ENCODE measurements around the gene SLC4A2. TPM values are rescaled to one million over a fixed set of nuclear protein-coding genes. Genes with fewer than 3 reads are reported as not detected.
A peak's percentile ranks its signal among the peaks of the same experiment; 100 is the strongest.

The SLC4A2 gene
- polyA plus RNA-seq, 5 donors: 81.9 to 121 (median 103) TPM

DNA sequence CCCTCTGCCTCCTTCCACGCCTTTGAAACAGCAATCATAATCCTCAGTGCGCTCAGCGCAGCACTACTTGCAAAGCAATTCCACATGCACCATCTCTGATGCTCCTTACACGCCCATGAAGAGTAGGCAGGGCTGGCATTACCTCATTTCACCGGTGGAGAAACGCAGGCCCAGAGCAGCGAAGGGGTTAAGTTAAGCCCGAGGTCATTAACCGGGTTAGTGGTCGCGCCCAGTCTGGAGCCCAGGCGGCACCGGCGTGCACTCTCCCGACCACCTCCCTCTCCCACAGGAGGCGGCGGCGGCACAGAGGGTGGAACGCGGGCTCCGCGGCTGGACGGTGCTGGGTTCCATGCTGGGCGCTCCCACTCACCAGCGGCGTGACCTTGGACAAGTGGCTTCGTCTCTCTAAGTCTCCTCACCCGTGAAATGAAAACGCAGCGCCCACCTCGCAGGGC is 20.7 kb downstream of the SLC4A2 start:
- no peak for DNase-seq

DNA sequence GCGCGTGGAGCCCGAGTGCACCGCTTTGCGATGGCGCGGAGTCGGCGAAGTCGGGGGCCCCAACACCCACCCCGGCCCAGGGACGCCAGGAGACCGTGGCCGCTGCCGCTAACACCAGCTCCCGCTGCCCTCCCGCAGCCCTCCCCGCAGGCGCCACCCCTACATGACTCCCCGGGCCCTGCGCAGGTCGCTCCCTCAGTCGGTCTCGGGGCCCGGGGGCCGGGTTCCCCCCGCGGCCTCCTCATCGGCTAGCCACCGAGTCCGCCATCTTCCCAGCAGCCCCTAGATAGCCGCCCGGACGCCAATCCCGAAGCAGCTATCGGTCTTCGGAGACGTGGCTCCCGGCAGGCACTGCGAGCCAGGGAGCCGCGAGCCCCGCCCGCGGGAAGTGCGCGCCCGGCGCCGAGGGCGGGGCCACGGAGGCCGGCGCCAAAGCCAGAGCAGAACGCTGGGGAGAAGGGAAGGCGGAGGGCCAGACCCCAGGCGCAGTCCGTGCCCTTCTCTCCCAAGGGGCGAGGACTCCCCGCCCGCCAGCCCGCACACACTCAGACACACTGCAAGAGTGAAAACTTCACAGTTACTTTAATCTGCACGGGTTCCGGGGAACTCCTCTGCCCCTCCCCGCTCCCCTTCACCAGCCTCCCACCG is 21.3 kb downstream of the SLC4A2 start, which contains the start of gene FASTK:
Gene FASTK, minus strand, starts transcription at position 288 of the 648 bp plus-strand sequence. Its CDS starts 43 bp downstream, at position 245.
- DNase-seq: peak; percentile 88 to 90

DNA sequence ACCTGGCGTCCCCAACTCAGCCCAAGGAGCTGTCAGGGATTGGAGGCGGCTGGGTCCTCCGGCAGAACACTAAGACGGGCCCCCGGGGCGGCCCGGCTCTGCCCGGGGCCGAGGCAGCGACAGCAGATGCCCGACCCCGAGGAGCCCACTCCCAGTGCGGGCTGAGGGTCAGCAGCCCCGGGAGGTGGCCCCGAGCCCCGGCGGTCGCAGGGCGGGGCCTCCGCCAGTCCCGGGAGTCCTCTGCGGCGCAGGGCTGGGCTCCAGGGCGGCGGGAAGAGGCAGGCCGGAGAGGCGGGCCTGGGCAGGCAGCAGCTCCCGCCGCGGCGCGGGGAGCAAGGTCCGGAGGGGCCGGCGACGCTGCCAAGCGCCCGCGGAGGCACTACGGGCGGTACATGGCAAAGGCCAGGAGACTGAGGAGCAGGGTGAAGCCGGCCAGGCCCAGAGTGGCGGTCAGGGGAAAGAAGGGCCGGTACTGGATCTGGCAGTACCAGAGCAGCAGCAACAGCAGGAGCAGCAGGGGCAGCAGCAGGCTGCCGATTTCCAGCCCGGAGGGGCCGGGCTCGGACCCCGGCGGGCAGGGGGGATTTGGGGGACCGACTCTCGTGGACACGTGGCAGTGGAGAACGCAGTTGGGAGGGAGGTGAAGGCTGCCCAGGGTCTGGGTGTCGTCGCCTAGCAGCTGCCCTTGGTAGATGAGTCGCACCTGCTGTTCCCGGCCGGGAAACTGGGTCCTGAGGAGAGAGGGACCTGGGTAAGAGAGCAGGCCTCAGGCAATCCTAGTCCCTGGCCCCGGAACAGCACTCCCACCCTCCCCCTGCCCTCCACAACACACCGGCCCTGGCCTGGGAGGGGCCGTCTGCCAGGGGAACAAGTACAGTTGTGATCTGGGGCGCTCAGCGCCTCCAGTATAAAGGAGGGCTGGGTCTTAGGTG is 22.0 kb downstream of the SLC4A2 start:
- no peak for DNase-seq

DNA sequence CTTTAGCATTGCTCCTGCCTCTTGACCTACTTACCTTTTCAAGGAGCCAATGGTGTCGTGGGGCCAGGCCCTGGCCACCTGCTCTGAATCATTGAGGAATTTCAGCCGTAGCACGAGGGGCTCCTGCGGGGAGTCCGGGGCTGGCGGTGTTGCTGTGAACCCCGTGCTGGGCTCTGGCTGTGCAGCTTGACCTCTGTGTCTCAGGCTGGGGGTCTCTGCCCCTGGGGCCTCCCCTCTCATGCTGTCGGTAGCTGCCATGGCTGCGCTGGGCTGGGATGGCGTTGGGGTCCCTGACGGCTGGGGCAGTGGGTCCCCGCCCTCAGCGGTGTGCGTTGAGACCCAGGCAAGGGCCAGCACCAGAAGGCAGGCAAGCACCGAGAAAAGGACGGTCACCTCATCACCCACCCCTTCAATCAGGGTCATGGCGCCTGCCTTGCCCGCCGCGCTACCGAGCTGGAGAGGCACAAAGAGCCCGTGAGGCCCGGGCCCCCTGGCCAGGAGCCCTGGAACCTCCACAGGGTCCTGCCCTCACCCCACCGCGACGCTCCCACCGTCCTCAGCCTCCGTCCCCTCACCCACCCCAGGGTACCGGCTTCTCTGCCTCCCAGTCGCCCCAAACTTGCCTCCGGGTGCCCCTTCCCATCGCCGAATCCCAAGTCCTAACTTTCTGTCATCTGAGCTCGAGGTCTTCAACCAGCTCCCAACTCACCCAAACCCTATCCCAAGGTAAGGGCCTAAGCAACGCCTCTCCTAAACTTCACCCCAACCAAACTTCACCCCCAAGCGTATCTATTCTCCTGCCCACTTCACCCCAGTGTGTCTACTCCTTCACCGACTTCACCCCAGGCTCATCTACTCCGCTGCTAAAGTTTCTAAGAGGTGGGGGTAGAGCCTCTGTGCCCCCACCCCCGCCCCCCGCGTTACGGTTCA is 23.0 kb downstream of the SLC4A2 start:
- no peak for DNase-seq

DNA sequence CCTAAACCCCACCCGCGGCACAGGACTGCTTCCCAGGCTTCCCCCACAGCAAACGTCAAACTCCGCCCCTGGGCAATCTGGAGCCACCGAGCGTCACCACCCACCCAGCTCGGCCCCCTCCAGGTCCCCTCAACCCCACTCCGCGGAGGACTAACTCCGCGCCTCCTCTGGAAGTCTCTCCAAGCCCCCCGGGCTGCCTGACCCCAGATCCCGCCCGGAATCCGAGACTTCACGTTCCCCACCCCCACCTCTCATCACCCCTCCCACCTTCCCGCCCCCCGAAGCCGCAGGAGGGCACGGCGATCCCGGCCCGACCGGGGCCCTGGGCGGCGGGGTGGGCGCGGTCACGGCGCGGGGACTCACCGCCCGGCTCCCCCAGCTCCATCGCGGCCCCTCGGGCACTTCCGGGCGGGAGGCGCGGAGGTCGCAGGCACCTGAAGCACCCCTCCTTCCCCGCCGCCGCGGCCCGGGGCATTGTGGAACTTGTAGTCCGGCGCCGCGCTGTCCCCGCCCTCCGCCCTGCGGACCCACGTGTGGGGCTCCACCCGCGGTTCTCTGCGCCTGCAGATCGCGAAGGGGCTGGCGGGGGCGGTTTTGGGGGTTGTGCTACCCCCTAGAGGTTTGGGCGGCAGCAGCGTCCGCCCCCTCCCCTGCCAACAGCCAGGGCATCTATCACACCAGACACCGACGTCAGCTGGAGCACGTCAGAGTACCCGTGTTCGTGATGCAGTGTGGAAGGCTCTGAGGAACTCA is 23.9 kb downstream of the SLC4A2 start, which contains the start of gene TMUB1:
Gene TMUB1, minus strand, starts transcription at position 423 of the 753 bp plus-strand sequence. CDS start 930 bp downstream, outside the sequence.
- no peak for DNase-seq

DNA sequence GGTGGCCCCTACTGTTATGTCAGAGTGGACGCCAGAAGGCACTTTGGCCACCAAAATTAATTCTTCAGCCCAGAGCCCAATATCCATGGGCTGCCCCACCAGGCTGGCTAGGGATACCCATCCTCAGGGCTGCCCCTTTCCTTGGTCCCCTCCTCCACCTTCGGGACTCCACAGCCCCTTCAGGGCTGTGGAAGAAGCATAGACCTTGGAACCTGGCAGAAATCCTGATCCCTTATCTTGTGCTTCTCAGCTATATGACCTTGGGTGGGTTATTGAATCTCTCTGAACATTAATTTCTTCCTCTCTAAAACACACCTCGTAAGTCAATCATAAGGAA is 24.4 kb downstream of the SLC4A2 start:
- no peak for DNase-seq

DNA sequence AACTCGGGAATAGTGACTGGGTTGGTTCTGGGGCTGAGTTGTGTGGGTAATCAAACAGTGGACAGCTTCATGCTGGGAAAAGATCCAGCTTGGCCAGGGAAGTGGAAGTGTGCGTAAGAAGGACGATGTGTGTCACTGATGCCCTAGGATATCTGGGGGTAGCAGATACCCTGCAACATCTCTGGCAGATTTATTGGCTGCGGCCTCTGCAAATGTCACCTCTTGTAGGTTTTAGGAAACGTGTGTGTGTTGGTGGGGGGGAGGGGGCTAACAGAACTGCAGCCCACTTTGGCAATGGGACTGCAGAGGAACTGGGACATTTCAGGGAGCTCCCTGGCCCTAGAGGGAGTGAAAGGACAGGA is 25.9 kb downstream of the SLC4A2 start:
- no peak for DNase-seq

DNA sequence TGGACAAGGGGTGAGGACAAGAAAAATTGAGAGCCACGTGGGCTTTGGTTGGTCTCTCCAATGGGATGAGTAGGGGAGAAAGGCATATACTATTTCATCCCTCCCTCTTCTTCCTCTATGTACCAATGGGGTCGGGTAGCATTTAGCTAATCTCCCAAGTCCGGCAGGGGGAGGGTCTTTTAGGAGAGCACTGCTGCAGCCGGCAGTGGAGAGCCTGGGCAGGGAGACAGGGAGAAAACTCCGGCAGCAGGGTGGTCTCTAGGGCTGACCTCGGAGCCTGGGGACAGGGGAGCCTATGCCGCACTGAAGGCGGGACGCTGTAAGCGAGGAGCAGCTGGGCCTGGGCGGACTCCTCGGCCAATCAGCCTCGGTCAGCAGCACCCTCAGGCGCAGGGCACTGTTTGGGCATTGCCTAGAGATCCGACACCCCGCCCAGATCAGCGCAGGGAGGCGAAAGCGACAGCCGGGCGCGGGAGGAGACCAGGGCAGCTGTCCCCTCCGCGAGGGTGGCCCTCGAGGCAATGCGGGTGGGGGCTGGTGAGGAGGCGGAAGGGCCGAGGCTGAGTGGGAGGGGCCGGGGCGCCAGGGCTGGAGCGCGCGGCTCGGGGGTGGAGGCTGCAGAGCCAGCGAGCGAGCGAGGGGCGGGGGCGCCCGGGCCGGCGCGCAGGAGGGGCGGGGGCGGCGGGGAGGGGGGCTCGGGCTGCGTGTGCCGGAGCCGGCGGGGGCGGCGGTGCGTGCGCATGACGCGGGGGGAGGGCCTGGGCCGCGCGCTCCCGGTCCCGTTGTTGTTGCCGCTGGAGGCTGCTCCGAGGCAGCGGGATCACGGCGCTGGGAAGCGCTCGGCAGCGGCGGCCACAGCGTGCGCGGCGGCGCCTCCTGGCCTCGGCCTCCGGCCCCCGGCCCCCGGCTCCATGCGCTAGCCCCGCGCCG is 26.6 kb downstream of the SLC4A2 start, which contains the start of gene AGAP3:
Gene AGAP3, plus strand, starts transcription at position 785 of the 930 bp plus-strand sequence. CDS start 267 bp downstream, outside the sequence.
- peak; percentile 79 to 87 for DNase-seq

DNA sequence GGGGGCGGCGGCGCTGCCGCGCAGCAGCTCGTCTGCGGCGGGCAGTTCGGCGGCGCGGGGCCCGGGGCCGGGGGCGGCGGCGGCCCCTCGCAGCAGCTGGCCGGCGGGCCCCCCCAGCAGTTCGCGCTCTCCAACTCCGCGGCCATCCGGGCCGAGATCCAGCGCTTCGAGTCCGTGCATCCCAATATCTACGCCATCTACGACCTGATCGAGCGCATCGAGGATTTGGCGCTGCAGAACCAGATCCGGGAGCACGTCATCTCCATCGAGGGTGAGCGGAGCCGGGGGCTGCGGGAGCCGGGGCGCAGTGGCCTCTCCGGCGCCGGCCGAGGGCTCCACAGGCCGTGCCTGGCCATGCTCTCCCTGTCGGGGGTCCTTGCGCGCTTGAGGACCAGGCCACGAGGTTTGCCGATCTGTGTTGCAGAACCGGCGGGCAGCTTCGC is 27.4 kb downstream of the SLC4A2 start:
- DNase-seq: no peak

DNA sequence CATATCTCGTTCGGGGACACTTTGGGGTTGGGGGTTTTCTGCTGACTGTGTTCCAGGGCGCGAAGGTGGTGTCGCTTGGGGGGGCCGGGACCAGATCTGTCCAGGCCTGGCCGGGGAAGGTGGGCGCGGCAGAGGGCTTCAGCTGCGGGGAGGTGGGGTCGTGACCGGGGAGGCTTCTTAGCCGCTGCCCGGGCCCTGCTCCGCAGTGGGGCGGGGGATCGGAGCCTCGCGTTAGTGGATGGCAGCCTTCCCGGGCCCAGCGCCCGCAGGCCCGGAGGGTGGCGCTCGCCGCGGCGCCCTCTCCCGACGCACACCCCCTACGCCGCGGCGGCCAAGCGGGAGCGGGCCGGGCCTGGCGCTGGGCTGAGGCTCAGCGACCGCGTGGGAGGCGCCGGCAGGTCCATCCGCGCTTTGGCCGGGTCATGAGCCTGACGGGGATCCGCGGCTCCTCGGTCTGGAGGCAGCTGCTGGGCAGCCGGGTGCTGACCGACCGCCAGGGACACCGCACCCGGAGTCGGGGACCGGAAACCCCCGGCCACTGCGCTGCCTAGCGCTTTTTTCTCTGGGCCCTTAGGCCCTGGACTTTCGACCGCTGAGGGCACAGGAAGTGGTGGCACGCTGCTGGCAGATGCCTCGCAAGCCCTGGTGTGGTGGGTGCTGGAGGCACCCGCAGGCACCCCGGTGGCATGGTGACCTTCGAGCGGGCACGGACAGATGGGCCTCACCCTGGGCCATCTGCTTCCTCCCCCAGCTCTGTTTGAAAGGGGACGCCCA is 28.0 kb downstream of the SLC4A2 start:
- DNase-seq: peak; percentile 58 to 61

DNA sequence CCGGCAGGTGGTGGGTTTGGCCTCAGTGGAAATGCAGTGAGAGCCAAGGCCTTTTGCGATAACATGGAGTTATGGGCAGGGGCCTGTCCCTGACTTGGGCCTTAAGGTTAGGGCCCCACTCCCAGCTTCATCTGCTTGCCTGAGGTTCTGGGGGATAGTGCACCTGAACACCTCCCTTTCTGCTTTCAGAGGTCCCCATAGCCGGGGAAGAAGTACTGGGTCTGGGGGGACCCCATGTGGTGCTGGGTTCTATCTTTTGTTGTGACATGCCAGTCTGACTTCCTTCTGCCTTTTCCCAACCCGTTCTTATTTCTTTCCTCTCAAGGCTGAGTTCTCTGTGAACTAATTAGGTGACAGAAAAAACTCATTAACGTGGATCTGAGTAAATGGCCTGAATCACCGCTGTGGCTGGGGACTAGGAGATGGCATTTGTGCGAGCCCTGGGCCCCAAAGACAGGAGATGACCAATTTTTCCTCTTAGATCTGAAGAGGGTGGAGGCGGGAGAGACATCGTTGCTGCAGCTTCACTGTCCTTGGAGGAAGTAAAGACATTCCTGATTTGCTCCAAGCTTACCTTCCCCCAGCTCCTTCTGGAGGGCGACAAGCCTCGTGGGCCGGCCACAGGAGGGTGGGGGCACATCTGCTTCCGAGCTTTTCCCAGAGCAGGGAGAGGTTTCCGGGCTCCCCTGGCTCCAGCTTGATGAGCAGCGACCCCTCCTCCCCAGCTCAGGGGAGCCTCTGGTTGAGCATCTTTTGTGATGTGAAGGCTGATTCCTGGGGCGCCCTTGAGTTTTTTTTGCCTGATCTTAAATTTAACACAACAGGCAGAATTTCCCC is 28.8 kb downstream of the SLC4A2 start:
- no peak for DNase-seq

DNA sequence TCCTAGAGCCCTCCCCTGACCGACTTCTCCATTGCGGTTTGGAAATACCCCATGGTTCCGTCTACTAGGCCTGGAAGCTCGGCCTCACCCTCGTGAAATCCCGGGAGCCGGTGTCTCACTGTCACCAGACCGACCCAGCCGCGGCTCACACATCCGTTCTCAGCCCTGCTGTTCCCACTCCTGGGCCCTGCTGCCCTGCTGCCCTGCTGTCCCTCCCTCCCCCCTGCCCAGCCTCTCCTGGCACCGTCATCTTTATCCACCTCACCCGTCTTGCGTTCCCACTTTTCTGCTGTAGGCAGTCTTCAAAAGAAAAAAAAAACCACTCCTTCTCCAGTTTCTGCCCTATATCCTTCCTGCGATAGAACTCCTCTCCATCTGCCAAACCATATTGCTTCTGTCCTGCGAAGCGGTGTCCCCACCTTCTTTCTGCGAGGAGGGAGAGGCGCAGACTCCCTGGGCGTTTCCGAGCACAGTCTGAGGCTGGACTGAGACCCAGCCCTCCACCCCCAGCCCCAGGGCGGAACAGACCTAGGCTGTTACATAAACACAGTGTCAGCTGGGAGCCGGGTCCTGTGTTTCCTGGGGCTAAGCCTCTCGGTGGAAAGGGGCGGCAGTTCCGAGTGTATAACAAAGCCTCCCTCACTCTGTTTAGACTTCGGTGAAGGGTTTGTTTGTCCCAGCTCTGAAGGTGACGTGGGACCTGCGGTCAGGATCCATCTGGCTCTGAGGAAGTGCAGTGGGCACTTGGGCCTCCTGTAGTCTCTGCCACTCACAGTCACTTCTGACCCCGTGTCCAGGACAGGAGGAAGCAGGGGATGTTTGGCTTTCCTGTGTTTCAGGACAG is 29.7 kb downstream of the SLC4A2 start:
- peak in 1 of 2 donors; percentile 55 for DNase-seq

DNA sequence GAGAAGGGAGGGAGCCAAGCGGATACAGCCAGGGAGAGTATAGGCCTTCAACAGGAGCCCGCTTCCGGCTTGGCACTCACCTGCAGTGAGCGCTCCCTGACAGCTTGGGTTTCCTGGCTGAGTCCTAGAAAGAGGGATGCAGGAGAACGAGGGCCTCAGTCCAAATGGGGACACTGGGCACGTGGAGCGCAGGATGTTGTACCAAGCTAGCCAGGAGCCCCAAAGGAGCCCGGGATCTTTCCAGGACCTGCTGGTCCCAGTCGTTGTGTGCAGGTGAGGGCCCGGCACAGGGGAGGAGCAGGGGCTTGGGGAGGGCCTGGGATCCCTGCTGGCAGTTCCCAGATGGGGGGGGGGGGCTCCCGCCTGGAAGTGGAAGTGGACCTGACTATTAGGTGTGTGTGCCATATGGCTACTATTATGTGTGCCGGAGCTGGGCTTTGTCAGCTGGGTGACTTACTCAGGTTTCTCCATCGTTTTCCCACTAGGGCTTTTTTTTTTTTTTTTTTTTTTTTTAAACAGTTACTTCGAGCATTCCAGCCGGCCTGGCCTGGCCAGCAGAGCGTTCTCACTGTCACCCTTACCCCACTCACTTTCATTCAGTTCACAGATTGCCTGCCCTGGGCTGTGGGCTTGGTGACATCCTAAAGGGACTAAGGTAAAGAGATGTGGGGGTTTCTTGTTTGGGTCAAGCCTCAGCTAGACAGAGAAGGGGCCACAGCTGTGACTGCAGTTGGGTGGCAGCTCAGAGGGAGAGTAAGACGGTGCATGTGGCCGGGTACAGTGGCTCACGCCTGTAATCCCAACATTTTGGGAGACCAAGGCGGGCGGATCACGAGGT is 30.7 kb downstream of the SLC4A2 start:
- DNase-seq: no peak

DNA sequence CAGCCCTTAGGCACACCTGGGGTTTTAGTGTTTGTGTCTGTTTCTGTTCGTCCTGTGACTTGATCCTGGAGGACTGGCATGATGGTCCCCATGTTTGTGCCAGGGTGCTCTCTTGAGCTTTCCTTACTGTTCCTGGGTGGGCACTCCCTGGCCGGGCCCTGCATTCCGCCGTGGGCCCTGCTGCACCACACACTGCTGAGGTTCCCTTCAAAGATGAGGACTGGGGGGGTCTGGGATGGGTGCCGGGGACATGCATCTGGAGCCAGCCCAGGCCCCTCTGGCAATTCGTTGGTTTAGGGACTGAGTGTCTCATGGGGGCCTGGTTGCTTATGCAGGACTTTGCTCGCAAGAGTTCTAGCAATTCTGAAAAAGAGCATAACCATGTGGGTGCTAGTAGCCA is 31.6 kb downstream of the SLC4A2 start:
- DNase-seq: no peak

DNA sequence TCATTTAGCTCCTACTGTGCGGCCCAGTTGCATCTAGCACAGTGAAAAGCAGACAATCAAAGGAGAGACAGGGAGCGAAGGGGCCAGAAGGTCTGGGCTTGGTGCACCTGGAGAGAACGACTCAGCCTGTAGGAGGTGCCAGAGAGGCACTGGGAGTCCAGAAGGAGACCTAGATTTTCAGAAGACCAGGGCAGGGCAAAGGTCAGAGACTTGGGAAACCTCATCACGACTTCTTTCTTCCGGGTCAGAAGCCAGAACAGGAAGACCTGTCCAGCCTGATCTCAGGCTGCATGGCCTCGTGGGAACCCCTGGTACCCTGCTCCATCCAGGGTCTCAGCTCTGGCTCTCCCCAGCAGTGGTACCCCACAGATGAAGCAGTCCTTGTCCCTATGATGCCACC is 32.0 kb downstream of the SLC4A2 start:
- no peak for DNase-seq

DNA sequence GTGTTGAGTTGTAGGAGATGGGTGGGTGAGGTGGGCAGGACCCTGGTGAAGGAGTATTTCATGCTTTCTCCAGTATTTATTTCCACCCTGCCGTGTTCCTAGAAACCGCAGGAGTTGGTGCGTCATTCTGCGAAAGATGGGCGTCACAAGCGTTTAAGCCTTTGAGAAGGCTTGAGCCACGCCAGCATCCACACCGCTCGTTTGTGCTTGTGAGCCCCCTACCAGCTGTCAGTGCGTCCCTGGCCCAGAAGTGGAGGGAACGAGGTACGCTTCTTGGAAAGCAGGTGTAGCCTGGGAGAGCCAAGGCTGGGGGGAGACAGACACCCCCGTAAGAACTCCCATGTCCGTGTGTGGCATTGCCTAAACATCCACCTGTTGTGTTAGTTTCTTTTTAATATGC is 32.6 kb downstream of the SLC4A2 start:
- no peak for DNase-seq
